Lung microvascular endothelial cell (primary cell): Measurements from ENCODE around the gene PRKG1. TPM values are rescaled to one million over a fixed set of nuclear protein-coding genes. Genes with fewer than 3 reads are reported as not detected.
"Not testable (repeated sequence)": the region's sequence is repeated elsewhere in the genome, so short reads cannot be mapped to it uniquely, and the experiment has no call there.

Experiments used
- DNase-seq, 2 donors: peaks; one replicate each; pipeline versions ENCODE4 v3.0.0 to v3.0.0-alpha.2; 2010; ENCODE audit warnings: low read depth in 2 of 2
- total RNA-seq: library from RNA; depleted of rRNA; stranded (reverse); fragments of >200 nt; gene quantifications from 2 replicates; pipeline ENCODE4 v1.2.1, GENCODE V29; 2014

PRKG1 gene
- total RNA-seq, 1 donor from 2014 or later: 3.6 TPM

DNA sequence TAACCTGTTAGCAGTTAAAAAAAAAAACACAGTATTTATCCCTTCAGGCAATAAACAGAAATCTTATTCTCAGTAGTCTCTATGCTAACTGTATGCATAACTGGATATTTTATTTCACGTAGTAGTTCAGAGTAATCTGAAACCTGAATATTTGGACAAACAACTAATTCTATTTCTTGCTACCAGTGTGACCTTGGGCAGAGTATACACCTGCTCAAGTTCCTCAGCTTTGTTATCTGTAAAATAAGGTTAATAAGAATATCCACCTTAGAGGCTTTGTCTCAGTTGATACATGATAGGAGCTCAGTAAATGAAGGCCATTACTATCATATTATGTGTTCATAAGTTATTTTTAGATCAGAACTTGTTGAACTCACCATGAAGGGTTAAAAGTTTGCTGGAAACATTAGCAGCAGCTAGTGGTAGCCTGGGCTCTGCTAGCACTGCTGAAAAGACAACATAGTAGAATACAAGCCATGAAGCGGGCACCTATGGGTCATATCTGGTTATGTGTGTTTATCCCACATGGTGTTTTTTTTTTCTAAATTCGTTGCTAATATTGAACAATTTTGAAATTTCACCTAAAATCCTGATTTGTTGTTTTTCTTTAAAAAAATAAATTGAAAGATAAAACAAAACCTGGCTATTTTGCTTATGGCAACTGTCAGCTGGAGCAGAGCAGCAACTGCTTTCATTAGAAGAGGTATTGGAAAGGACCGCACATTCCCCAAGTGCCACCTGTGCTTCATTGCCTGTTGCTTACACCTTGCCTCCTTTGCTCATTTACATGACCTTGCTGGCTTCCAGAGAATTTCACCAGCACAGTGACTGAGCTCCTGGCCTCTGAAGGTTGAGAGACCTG is 303.0 kb downstream of the PRKG1 start:
- no peak for DNase-seq

- DNase-seq: no peak
These were observed 303.8 kb downstream of the PRKG1 start for GRCh38 chr10:51377932-51378599.

- no peak for DNase-seq
These were observed 307.9 kb downstream of the PRKG1 start for GRCh38 chr10:51382181-51382580.

- DNase-seq: no peak
These were observed 310.7 kb downstream of the PRKG1 start for GRCh38 chr10:51384971-51385370.

- no peak for DNase-seq
These were observed 312.1 kb downstream of the PRKG1 start for GRCh38 chr10:51386248-51386885.

DNA sequence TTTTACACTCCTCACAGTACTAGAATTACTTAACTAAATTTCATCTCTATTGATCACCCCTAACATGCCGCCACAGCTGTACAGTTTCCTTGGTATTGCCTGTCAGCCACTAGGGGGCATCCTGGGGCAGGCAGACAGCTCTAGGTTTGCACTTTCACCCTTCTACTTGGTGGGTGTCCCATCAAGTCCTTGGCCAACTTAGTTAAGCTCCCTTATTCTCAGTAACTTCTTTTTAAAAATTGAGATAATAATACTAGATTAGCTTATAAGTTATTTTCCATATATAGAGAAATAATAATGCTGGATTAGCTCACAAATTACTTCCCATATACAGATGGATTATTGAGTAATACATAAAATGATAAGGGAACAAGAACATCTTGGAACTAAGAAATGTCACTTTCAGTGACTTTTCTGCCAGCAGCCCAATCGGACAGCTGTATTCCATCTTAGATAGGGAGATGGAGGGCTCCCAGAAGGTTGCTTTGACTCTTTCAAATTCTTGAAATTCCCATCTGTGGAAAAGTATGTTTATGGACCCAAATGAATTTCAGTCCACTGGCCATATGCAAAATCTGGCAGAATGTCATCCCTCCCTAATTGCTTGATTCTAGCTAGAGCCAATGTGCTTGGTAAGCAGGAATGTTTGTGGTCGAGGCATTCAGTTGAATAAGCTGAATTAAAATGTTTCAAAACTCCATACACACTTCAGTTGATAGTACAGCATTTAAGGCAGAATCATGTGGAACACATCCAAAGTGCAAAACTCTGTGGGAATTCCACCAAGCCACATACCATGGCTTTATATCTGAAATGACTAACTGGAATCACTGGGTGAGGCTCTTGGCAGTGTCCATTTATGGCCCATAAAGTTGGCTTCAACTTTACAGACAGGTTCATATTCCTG is 315.4 kb downstream of the PRKG1 start:
- peak; percentile 49 to 57 for DNase-seq

GRCh38 chr10:51393006-51393405 is 318.7 kb downstream of the PRKG1 start:
- DNase-seq: not testable (repeated sequence)

DNA sequence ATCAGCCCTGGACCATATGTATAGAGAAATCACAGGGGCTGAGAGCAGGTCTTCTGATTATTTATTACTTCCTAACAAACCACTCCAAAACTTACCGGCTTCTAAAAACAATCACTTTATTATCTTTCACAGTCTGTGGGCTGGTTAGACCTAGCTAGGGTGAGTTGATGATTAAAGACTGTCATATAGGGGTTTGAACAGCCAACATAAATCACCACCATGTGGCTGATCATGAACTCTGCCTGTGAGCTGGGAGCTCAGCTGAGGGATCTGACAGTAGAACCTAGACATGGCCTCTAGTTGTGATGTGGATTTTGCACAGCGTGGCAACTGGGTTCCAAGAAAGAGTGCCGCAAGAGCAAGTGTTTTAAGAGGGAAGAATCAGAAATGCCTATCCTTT is 319.8 kb downstream of the PRKG1 start:
- no peak for DNase-seq

DNA sequence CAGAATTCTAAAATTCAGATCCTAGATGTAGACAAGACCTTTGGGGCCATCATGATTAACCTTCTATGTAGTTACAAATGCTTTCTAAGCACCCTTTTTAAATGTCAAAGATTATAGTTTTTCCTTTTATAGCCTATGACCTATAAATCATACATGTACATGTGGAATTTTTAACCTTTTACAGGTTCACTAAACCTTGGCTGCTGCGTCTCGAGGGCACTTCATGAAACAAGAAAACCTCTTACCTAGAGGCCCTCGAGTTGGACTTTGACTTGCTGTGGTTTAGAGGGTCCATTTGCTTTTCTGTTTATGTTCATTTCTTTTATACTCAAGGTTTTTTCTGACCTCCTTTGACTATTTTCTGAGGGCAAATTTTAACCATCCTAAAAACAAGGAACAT is 323.0 kb downstream of the PRKG1 start:
- DNase-seq: no peak

- DNase-seq: peak; percentile 74 to 88
These were observed 323.4 kb downstream of the PRKG1 start for GRCh38 chr10:51397695-51398094.

DNA sequence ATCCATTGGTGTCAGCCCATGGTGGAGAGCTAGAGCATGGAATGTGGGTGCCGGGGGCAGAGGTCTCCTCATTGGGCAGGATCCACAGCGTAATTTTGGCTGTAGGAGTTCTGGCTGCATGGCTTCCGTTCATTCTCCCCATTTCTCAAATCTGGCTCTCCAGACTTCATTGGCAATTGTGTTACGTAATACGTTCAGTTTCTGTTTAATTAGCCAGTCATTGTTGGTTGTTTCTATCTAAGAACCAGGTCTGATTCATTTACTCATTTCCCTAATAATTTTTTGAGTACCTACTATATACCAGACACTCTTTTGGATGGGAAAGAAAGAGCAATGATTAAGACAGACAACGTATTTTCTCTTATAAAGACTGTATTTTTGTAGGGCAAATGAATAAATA is 325.6 kb downstream of the PRKG1 start:
- DNase-seq: no peak

DNA sequence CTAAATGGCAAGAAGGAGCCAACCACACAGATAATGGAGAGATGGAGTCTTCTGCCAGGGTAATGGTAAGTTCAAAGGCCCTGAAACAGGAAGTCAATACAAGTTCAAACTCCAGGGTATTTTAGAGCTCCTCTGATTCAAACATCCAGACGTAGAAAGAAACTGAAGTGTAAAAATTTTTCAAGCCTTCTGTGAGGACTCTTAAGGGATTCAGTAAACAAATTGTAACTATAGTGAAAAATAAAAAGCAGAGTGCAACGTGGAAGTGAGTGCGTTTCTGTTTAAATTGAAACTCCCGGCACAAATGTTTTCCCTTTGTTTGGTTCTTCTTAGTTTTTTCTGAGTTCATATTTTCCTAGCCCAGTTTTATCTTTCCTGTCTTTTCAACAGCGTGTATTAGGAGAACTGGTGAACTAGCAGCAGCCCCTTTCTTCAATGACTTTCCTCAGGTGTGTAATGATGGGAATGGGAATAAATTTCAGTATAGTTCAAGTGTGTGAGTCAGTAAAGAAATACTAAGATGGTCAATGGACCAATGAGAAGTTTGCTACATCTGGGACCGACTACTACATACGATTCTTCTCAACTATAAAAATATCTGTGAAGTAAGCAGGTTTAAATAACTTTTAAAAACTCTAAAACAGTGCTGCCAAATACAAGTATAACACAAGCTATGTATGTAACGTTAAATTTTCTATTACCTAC is 326.3 kb downstream of the PRKG1 start:
- DNase-seq: peak in 1 of 2 donors; percentile 38

- no peak for DNase-seq
These were observed 329.2 kb downstream of the PRKG1 start for GRCh38 chr10:51403521-51403920.

- peak; percentile 41 to 88 for DNase-seq
These were observed 331.5 kb downstream of the PRKG1 start for GRCh38 chr10:51405580-51406351.

- DNase-seq: no peak
These were observed 332.3 kb downstream of the PRKG1 start for GRCh38 chr10:51406581-51406980.

GRCh38 chr10:51416494-51416893 is 342.2 kb downstream of the PRKG1 start:
- DNase-seq: no peak

DNA sequence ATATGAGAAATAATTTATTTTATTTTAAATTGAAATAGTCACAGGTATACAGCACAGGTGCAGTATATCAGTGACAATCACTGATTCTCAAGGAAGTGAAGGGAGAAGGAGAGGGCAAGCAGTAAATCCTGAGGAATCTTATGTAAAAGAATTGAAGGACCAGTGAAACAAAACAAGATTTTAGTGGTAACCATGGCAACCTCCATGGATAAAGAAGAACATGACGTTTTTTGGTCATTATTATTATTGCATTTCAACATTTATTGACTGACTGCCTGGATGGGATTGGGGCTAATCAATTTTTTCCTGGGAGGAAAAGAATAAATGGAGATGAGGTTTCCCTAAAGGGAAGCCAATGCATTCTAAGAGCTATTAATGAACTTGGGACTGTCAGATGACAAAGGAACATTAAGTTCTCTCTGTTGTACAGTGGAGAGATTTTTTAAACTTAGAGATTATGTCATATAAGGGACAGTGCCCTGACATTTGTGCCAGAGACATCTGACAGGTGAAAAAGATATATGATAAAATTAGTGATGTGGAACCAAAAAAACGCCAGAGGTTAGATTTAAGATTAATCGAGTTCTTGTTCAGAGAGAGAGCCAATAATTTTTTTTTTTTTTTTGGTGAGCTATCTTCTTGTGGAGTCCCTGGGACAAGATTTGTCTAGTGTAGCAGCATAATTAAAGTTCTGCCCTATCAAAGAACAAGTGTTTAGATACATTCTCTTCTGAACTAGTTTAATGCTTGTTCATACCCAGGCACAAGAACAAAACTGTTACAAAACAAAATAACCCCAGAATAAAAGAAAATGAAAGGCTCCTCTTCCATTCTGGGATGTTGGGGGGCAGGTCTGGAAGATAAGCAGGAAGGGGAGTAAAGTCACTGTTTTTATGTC is 345.2 kb downstream of the PRKG1 start:
- DNase-seq: no peak

DNA sequence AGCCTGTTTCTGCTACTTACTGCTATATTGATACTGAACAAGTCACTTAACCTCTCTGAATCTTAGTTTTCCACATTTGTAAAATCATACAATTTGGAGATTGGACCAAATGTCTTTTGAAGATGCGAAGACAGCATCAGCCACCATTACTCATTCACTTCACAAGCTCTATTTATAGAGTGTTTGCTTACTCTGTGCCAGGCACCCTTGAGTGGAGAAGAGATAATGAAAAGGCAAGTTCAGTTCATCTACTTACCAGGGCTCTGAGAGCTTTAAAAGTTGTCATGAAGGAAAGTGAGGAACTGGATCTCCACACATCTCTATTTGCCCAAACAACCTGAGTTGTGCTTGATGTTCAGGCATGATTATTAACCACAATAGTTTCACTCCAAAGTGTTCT is 347.6 kb downstream of the PRKG1 start:
- DNase-seq: no peak
